ENCODE data around the gene TTC28. TPM values are rescaled to one million over a fixed set of nuclear protein-coding genes. Genes with fewer than 3 reads are reported as not detected.

The TTC28 gene
- total and polyA plus RNA-seq, 2 donors (not counting 3 experiments of a cell fraction or from before 2014, with no cell fraction given): 16.5 to 51.1 TPM

GRCh38 chr22:27987557-27987956 lies 692.1 kb downstream of the TTC28 start:
- dilution Hi-C loops (cut with MboI; ENCODE audit: extremely low pct_ligation_motif_present, low sequenced_read_pairs): no loop called here
- ChIA-PET CTCF (interaction anchor here (1.8 kb wide), 1 partner anchor 101 kb away, joined by 5 read pairs; no protein-coding TSS in a partner anchor), POLR2A (interaction anchor here (0.7 kb wide), 1 partner anchor 1071 kb away, joined by 14 read pairs; no protein-coding TSS in a partner anchor)
- H3K4me2 ChIP-seq (ENCODE audit: insufficient read depth, low read length): no peak overlapping the region
- no peak for TF ChIP-seq POLR2AphosphoS5 (IDR thresholded peaks at IDR 0.05; ENCODE audit: insufficient read depth, low read depth, low read length)
- TF ChIP-seq JUN (IDR thresholded peaks at IDR 0.05; ENCODE audit: borderline replicate concordance, insufficient read depth, insufficient read length, low read depth): no peak
- TF ChIP-seq CTCF (IDR thresholded peaks at IDR 0.05; ENCODE audit: extremely low read depth in 1 of 2, insufficient read depth in 1 of 2, low read depth in 1 of 2, low read length in 2 of 2): no peak
- H3K27ac ChIP-seq (ENCODE audit: insufficient read depth, low read depth, low read length): no peak overlapping the region
- no TSS peak for BruUV-seq (replicated peaks)
- DNase-seq (ENCODE audit: low read depth, low spot score) (no peak), FAIRE-seq (no peak)
- H3K4me3 ChIP-seq (replicated peaks in 1 of 3; ENCODE audit: insufficient read depth in 1 of 3, low read depth in 1 of 3, low read length in 3 of 3): no peak overlapping the region
- H3K36me3 ChIP-seq (ENCODE audit: control insufficient read depth in 2 of 2, extremely low read depth in 1 of 2, insufficient read depth in 2 of 2, low read length in 2 of 2): peaks cover 0 to 24% of the 10 kb centered on the region in 2 experiments
- H3K79me2 ChIP-seq (ENCODE audit: control insufficient read depth, insufficient read depth, low read length): no peaks in the 10 kb centered on the region
- no peaks in the 10 kb centered on the region for H4K20me1 ChIP-seq (replicated peaks; ENCODE audit: control insufficient read depth, extremely low read depth, insufficient read depth, low read length)
- intact Hi-C loops (cut with micrococcal nuclease): no loop called here
- no peak overlapping the region for H3K9ac ChIP-seq (replicated peaks; ENCODE audit: extremely low read depth, insufficient read depth, low read length)
- no peaks in the 10 kb centered on the region for H3K9me3 ChIP-seq (replicated peaks; ENCODE audit: control insufficient read depth, insufficient read depth, low read length)
- no peaks in the 10 kb centered on the region for H3K27me3 ChIP-seq (ENCODE audit: control insufficient read depth in 2 of 2, insufficient read depth in 2 of 2, low read length in 2 of 2)
- peaks cover 3% of the 10 kb centered on the region for H3K4me1 ChIP-seq (ENCODE audit: control insufficient read depth, extremely low read depth, insufficient read depth, low read length)
- H2AFZ ChIP-seq (ENCODE audit: low read depth, low read length): no peak overlapping the region
- no peaks in the 10 kb centered on the region for H3K9me1 ChIP-seq (replicated peaks; ENCODE audit: control insufficient read depth, extremely low read depth, insufficient read depth, low read length)

DNA sequence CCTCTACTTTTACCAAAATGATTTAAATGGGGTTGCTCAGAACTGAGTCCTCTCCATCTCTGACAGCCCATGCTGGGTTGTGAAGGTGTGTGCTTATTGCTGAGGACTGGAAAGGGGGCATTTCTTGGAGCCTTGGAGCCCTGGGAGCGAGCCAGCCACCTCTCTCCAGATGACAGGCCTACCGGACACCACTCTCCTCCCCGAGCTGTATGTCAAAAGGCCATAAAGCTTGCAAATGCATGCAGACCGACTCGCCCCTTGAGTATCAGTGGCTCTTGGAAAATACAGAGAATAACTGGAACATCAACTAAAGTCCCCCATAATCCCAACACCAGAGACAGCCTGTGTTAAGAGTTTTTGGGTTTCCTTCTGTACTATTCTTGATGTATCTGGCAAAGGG lies 692.7 kb downstream of the TTC28 start:
- H3K27ac ChIP-seq (ENCODE audit: insufficient read depth, low read depth, low read length): no peak overlapping the region
- CTCF ChIA-PET: no interaction called here

More for the DNA sequence above, 692.7 kb downstream of the TTC28 start:
- no peak for FAIRE-seq
- DNase-seq (ENCODE audit: low read depth, low spot score): no peak
- peaks cover 3% of the 10 kb centered on the region for H3K4me1 ChIP-seq (ENCODE audit: control insufficient read depth, extremely low read depth, insufficient read depth, low read length)
- no peak overlapping the region for H2AFZ ChIP-seq (ENCODE audit: low read depth, low read length)
- no peaks in the 10 kb centered on the region for H3K79me2 ChIP-seq (ENCODE audit: control insufficient read depth, insufficient read depth, low read length)
- H3K9me1 ChIP-seq (replicated peaks; ENCODE audit: control insufficient read depth, extremely low read depth, insufficient read depth, low read length): no peaks in the 10 kb centered on the region
- no peak overlapping the region for H3K9ac ChIP-seq (replicated peaks; ENCODE audit: extremely low read depth, insufficient read depth, low read length)
- no peak overlapping the region for H3K4me2 ChIP-seq (ENCODE audit: insufficient read depth, low read length)
- H3K4me3 ChIP-seq (replicated peaks in 1 of 3; ENCODE audit: insufficient read depth in 1 of 3, low read depth in 1 of 3, low read length in 3 of 3): no peak overlapping the region
- BruUV-seq (replicated peaks): no TSS peak
- H4K20me1 ChIP-seq (replicated peaks; ENCODE audit: control insufficient read depth, extremely low read depth, insufficient read depth, low read length): no peaks in the 10 kb centered on the region
- no peak for TF ChIP-seq JUN (IDR thresholded peaks at IDR 0.05; ENCODE audit: borderline replicate concordance, insufficient read depth, insufficient read length, low read depth)
- TF ChIP-seq EZH2 (IDR thresholded peaks at IDR 0.05; ENCODE audit: borderline replicate concordance, low read depth, low read length, severe bottlenecking): no peak
- TF ChIP-seq MYC (IDR thresholded peaks at IDR 0.05; ENCODE audit: low read depth, low read length): no peak
- no peak for TF ChIP-seq MAX (IDR thresholded peaks at IDR 0.05; ENCODE audit: insufficient read depth, insufficient read length)
- TF ChIP-seq CTCF (IDR thresholded peaks at IDR 0.05; ENCODE audit: extremely low read depth in 1 of 2, insufficient read depth in 1 of 2, low read depth in 1 of 2, low read length in 2 of 2): no peak
- TF ChIP-seq POLR2AphosphoS5 (IDR thresholded peaks at IDR 0.05; ENCODE audit: insufficient read depth, low read depth, low read length): no peak
- TF ChIP-seq FOS (IDR thresholded peaks at IDR 0.05; ENCODE audit: borderline replicate concordance, insufficient read depth, low read length): no peak
- no peak for TF ChIP-seq POLR2A (IDR thresholded peaks at IDR 0.05; ENCODE audit: low read depth, low read length)
- TF ChIP-seq GATA2 (IDR thresholded peaks at IDR 0.05; ENCODE audit: insufficient read depth, insufficient read length, low read depth, low read length): no peak
- H3K36me3 ChIP-seq (ENCODE audit: control insufficient read depth in 2 of 2, extremely low read depth in 1 of 2, insufficient read depth in 2 of 2, low read length in 2 of 2): peaks cover 0 to 21% of the 10 kb centered on the region in 2 experiments
- no peaks in the 10 kb centered on the region for H3K9me3 ChIP-seq (replicated peaks; ENCODE audit: control insufficient read depth, insufficient read depth, low read length)
- dilution Hi-C loops (cut with MboI; ENCODE audit: extremely low pct_ligation_motif_present, low sequenced_read_pairs) (no loop called here), intact Hi-C loops (cut with micrococcal nuclease) (no loop called here)
- POLR2A ChIA-PET: no interaction called here
- no peaks in the 10 kb centered on the region for H3K27me3 ChIP-seq (ENCODE audit: control insufficient read depth in 2 of 2, insufficient read depth in 2 of 2, low read length in 2 of 2)

Measured in endothelial cell of umbilical vein (primary cell).